ENCODE results near the gene KAZN.

GRCh38 chr1:15151871-15152270 is 553.4 kb downstream of the KAZN start:
- TF ChIP-seq EZH2 (IDR thresholded peaks at IDR 0.05; ENCODE audit: borderline replicate concordance, insufficient read depth, low read length, poor library complexity, severe bottlenecking) = no peak
- TF ChIP-seq, protein P1, sequence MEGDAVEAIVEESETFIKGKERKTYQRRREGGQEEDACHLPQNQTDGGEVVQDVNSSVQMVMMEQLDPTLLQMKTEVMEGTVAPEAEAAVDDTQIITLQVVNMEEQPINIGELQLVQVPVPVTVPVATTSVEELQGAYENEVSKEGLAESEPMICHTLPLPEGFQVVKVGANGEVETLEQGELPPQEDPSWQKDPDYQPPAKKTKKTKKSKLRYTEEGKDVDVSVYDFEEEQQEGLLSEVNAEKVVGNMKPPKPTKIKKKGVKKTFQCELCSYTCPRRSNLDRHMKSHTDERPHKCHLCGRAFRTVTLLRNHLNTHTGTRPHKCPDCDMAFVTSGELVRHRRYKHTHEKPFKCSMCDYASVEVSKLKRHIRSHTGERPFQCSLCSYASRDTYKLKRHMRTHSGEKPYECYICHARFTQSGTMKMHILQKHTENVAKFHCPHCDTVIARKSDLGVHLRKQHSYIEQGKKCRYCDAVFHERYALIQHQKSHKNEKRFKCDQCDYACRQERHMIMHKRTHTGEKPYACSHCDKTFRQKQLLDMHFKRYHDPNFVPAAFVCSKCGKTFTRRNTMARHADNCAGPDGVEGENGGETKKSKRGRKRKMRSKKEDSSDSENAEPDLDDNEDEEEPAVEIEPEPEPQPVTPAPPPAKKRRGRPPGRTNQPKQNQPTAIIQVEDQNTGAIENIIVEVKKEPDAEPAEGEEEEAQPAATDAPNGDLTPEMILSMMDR (IDR thresholded peaks at IDR 0.05; ENCODE audit: poor library complexity, severe bottlenecking) = no peak
- TF ChIP-seq, protein P2, sequence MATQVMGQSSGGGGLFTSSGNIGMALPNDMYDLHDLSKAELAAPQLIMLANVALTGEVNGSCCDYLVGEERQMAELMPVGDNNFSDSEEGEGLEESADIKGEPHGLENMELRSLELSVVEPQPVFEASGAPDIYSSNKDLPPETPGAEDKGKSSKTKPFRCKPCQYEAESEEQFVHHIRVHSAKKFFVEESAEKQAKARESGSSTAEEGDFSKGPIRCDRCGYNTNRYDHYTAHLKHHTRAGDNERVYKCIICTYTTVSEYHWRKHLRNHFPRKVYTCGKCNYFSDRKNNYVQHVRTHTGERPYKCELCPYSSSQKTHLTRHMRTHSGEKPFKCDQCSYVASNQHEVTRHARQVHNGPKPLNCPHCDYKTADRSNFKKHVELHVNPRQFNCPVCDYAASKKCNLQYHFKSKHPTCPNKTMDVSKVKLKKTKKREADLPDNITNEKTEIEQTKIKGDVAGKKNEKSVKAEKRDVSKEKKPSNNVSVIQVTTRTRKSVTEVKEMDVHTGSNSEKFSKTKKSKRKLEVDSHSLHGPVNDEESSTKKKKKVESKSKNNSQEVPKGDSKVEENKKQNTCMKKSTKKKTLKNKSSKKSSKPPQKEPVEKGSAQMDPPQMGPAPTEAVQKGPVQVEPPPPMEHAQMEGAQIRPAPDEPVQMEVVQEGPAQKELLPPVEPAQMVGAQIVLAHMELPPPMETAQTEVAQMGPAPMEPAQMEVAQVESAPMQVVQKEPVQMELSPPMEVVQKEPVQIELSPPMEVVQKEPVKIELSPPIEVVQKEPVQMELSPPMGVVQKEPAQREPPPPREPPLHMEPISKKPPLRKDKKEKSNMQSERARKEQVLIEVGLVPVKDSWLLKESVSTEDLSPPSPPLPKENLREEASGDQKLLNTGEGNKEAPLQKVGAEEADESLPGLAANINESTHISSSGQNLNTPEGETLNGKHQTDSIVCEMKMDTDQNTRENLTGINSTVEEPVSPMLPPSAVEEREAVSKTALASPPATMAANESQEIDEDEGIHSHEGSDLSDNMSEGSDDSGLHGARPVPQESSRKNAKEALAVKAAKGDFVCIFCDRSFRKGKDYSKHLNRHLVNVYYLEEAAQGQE (IDR thresholded peaks at IDR 0.05; ENCODE audit: borderline replicate concordance) = no peak
- no peak for TF ChIP-seq EP300 (conservative IDR thresholded peaks at IDR 0.05; ENCODE audit: poor library complexity, severe bottlenecking)
- TF ChIP-seq MXI1 (conservative IDR thresholded peaks at IDR 0.05; ENCODE audit: poor library complexity, severe bottlenecking) = no peak
- no peak for TF ChIP-seq RAD21 (conservative IDR thresholded peaks at IDR 0.05)
